Heart right ventricle (tissue), 16 donors: ENCODE measurements around the gene PLCXD1. TPM values are rescaled to one million over a fixed set of nuclear protein-coding genes. Genes with fewer than 3 reads are reported as not detected.

Experiments used
- ATAC-seq, 8 donors: fragments of 200-7000 bp; cut with Tn5 transposase; one replicate each; pipeline ENCODE4 v1.9.1; 2020; ENCODE audit warnings: mild to moderate bottlenecking in 8 of 8, moderate library complexity in 8 of 8, moderate number of reproducible peaks in 1 of 8
- DNase-seq, 2 donors: peaks; one replicate each; pipeline ENCODE4 v3.0.0-alpha.2; 2020
- H3K27ac ChIP-seq, 10 donors: fragments of 200-600 bp; sonication (generic) in 2 of 10; one replicate each; pipeline versions ENCODE4 v1.5.0 to v1.8.0; 2020 to 2022; ENCODE audit warnings: mild to moderate bottlenecking in 3 of 10
- H3K27me3 ChIP-seq, 7 donors: fragments of 200-600 bp; one replicate each; pipeline ENCODE4 v1.8.0; 2021 to 2022; ENCODE audit warnings: mild to moderate bottlenecking in 2 of 7
- H3K36me3 ChIP-seq, 9 donors: fragments of 200-600 bp; sonication (generic) in 1 of 9; one replicate each; pipeline versions ENCODE4 v1.5.0 to v1.8.0; 2020 to 2022; ENCODE audit warnings: mild to moderate bottlenecking in 2 of 9
- H3K4me1 ChIP-seq, 9 donors: fragments of 200-600 bp; sonication (generic) in 1 of 9; one replicate each; pipeline versions ENCODE4 v1.5.0 to v1.8.0; 2020 to 2022; ENCODE audit warnings: mild to moderate bottlenecking in 4 of 9
- H3K4me3 ChIP-seq, 10 donors: fragments of 200-600 bp; sonication (generic) in 2 of 10; one replicate each; pipeline versions ENCODE4 v1.5.0 to v1.8.0; 2020 to 2022; ENCODE audit warnings: mild to moderate bottlenecking in 7 of 10, moderate library complexity in 2 of 10
- H3K9me3 ChIP-seq, 11 donors: fragments of 200-600 bp in 10 of 11; sonication (generic) in 2 of 11; one replicate each; pipeline versions ENCODE4 v1.5.0 to v1.8.0; 2013 to 2022; ENCODE audit warnings: mild to moderate bottlenecking in 2 of 11, control low read depth in 1 of 11, moderate library complexity in 1 of 11
- CTCF ChIP-seq, 9 donors: fragments of 200-600 bp; sonication (generic) in 2 of 9; IDR thresholded peaks; one replicate each; pipeline versions ENCODE4 v1.5.0 to v1.8.0; 2021 to 2022; ENCODE audit warnings: antibody characterized with exemption in 9 of 9, mild to moderate bottlenecking in 5 of 9, moderate library complexity in 1 of 9
- WGBS, 2 donors: extraction: QIAGEN DNeasy Blood & Tissue Kit; methylation state at CpG; one replicate each; pipeline ENCODE4 v1.1.7; 2013; ENCODE audit warnings: inconsistent platforms in 1 of 2; 5-methylcytosine and 5-hydroxymethylcytosine counted together
- intact Hi-C, 10 donors: fragments of 100-400 bp; cut with DNase I; formaldehyde crosslinking; loops; one replicate each; pipeline versions ENCODE4 v1.11.1 to v1.14.2; 2022
- polyA plus RNA-seq, 2 donors: library from polyadenylated mRNA; stranded (reverse); fragments of 200-250 nt; gene quantifications; one replicate each; pipeline ENCODE4 v1.2.3, GENCODE V29; 2013
- total RNA-seq, 10 donors: library from RNA; stranded (reverse); fragmentation: NEBNext Ultra II Directional in 3 of 10; extraction: Animal tissue kit (Norgen Biotek cat#: 25700) in 3 of 10; gene quantifications; one replicate each; pipeline versions ENCODE4 v1.2.1 to v1.2.4, GENCODE V29; 2021 to 2023
- donor health status: Arrhythmogenic right ventricular cardiomyopathy.
- donor health status: ischemic (EF 13 %, LVEDD 7.1; RV severe dilation, severe dysfunction).
- donor health status: healthy with polysubstance abuse.
- donor health status: DM: no; HTN: yes; CAD: no.
- donor health status: DM: no; HTN: no; CAD: no.
- donor health status: ischemic (EF 25% LVEDD 6.9; RV normal size, moderate dysfunction).
- donor health status: ischemic (EF 25% LVEDD 5.7; RV mildly dilated, moderate dysfunction).
- donor health status: healthy.
- donor health status: DM: yes; HTN: yes; CAD: no.
- donor health status: Ischemic cardiomyopathy.
- donor health status: ischemic (EF 35%, LVEDD 5.7; RV mildly dilated, moderate dysfunction).
- donor health status: nonischemic (EF 11% LVEDD 7.7; RV severe dilation, severe dysfunction).
- donor health status: DM: yes; HTN: yes; CAD: no.
- donor health status: PGD.
- donor health status: ischemic (EF 29% LVEDD 5.4; RV normal size, mild dysfunction).
- donor health status: nonischemic (EF 23%, LVEDD 6.1; RV moderate dilation, normal function).

The PLCXD1 gene
- total and polyA plus RNA-seq, 12 donors, result 1.9 to 19.9 (median 2.8) TPM

GRCh38 chrX:313546-313945 lies 32.4 kb downstream of the PLCXD1 start:
- H3K27ac ChIP-seq, result no peak overlapping the region
- intact Hi-C loops, result no loop called here
- peaks cover 0 to 72% (median 35%) of the 10 kb centered on the region in 9 donors for H3K36me3 ChIP-seq
- DNase-seq, result no peak
- no peak for TF ChIP-seq CTCF (IDR thresholded peaks at IDR 0.05)
- no peaks in the 10 kb centered on the region for H3K27me3 ChIP-seq
- 92 to 96% methylated on average over 8 of the region's 8 CpGs for WGBS, 2 donors
- no peak overlapping the region for H3K4me3 ChIP-seq
- no peak for ATAC-seq
- peaks cover 0 to 11% (median 0%) of the 10 kb centered on the region in 9 donors for H3K4me1 ChIP-seq
- no peaks in the 10 kb centered on the region for H3K9me3 ChIP-seq

GRCh38 chrX:314049-314448 lies 32.9 kb downstream of the PLCXD1 start:
- Histone ChIP-seq H3K4me3 (no peak overlapping the region), H3K27me3 (no peaks in the 10 kb centered on the region), H3K4me1 (peaks cover 0 to 11% (median 0%) of the 10 kb centered on the region in 9 donors), H3K36me3 (peaks cover 0 to 67% (median 35%) of the 10 kb centered on the region in 9 donors), H3K27ac (no peak overlapping the region), H3K9me3 (no peaks in the 10 kb centered on the region)
- no peak for ATAC-seq
- intact Hi-C loops, result no loop called here
- WGBS, 2 donors, result 97 to 98% methylated on average over 34 of the region's 34 CpGs
- DNase-seq, result no peak
- no peak for TF ChIP-seq CTCF (IDR thresholded peaks at IDR 0.05)

- Histone ChIP-seq H3K27ac (no peak overlapping the region), H3K9me3 (no peaks in the 10 kb centered on the region), H3K4me1 (peaks cover 5 to 18% (median 7%) of the 10 kb centered on the region in 9 donors), H3K27me3 (no peaks in the 10 kb centered on the region), H3K4me3 (no peak overlapping the region), H3K36me3 (peaks cover 0 to 59% (median 35%) of the 10 kb centered on the region in 9 donors)
- 89 to 90% methylated on average over 51 of the region's 51 CpGs for WGBS, 2 donors
- TF ChIP-seq CTCF (IDR thresholded peaks at IDR 0.05), result no peak
- ATAC-seq (no peak), DNase-seq (no peak)
- intact Hi-C loops, result loop anchor here in 1 of 10 donors (5.0 kb wide), 1 partner anchor 38 kb away; no protein-coding TSS in a partner anchor
Observed at GRCh38 chrX:314781-315595, 33.8 kb downstream of the PLCXD1 start.

- Histone ChIP-seq H3K4me1 (peaks cover 9 to 28% (median 16%) of the 10 kb centered on the region in 9 donors), H3K4me3 (no peak overlapping the region), H3K27me3 (no peaks in the 10 kb centered on the region), H3K9me3 (no peaks in the 10 kb centered on the region), H3K36me3 (peaks cover 0 to 45% (median 24%) of the 10 kb centered on the region in 9 donors), H3K27ac (no peak overlapping the region)
- intact Hi-C loops, result loop anchor here in 1 of 10 donors (5.0 kb wide), 1 partner anchor 39 kb away; no protein-coding TSS in a partner anchor
- 89 to 96% methylated on average over 50 of the region's 50 CpGs for WGBS, 2 donors
- DNase-seq (no peak), ATAC-seq (no peak)
- TF ChIP-seq CTCF (IDR thresholded peaks at IDR 0.05), result no peak
Observed at GRCh38 chrX:316351-317325, 35.5 kb downstream of the PLCXD1 start.
